ENCODE data around the gene GNAO1.

The GNAO1 gene

GRCh38 chr16:56289416-56289815 is 98.1 kb downstream of the GNAO1 start:
- no peak for DNase-seq (ENCODE audit: low read depth in 3 of 3)

GRCh38 chr16:56289862-56290261 is 98.6 kb downstream of the GNAO1 start:
- DNase-seq (ENCODE audit: low read depth in 3 of 3), result no peak

- DNase-seq (ENCODE audit: low read depth in 3 of 3), result no peak
Measured at GRCh38 chr16:56294014-56294413, 102.7 kb downstream of the GNAO1 start.

GRCh38 chr16:56294579-56294978 is 103.3 kb downstream of the GNAO1 start:
- DNase-seq (ENCODE audit: low read depth in 3 of 3), result no peak

- no peak for DNase-seq (ENCODE audit: low read depth in 3 of 3)
Measured at GRCh38 chr16:56295059-56295665, 103.9 kb downstream of the GNAO1 start.

- DNase-seq (ENCODE audit: low read depth in 3 of 3), result no peak
Measured at GRCh38 chr16:56295739-56296527, 104.6 kb downstream of the GNAO1 start.

GRCh38 chr16:56297684-56298083 is 106.4 kb downstream of the GNAO1 start:
- DNase-seq (ENCODE audit: low read depth in 3 of 3), result no peak

GRCh38 chr16:56298116-56298515 is 106.8 kb downstream of the GNAO1 start:
- no peak for DNase-seq (ENCODE audit: low read depth in 3 of 3)

- no peak for DNase-seq (ENCODE audit: low read depth in 3 of 3)
Measured at GRCh38 chr16:56298948-56299596, 107.8 kb downstream of the GNAO1 start.

- DNase-seq (ENCODE audit: low read depth in 3 of 3), result no peak
Measured at GRCh38 chr16:56300242-56300623, 108.9 kb downstream of the GNAO1 start.

GRCh38 chr16:56300891-56301850 is 109.9 kb downstream of the GNAO1 start:
- no peak for DNase-seq (ENCODE audit: low read depth in 3 of 3)

GRCh38 chr16:56302506-56302905 is 111.2 kb downstream of the GNAO1 start:
- DNase-seq (ENCODE audit: low read depth in 3 of 3), result no peak

- DNase-seq (ENCODE audit: low read depth in 3 of 3), result no peak
Measured at GRCh38 chr16:56303066-56303715, 111.9 kb downstream of the GNAO1 start.

- no peak for DNase-seq (ENCODE audit: low read depth in 3 of 3)
Measured at GRCh38 chr16:56303880-56304279, 112.6 kb downstream of the GNAO1 start.

- no peak for DNase-seq (ENCODE audit: low read depth in 3 of 3)
Measured at GRCh38 chr16:56305956-56306565, 114.8 kb downstream of the GNAO1 start.

GRCh38 chr16:56306690-56307533 is 115.6 kb downstream of the GNAO1 start:
- DNase-seq (ENCODE audit: low read depth in 3 of 3), result no peak

- no peak for DNase-seq (ENCODE audit: low read depth in 3 of 3)
Measured at GRCh38 chr16:56307534-56307873, 116.2 kb downstream of the GNAO1 start.

GRCh38 chr16:56309008-56309407 is 117.7 kb downstream of the GNAO1 start:
- no peak for DNase-seq (ENCODE audit: low read depth in 3 of 3)

- no peak for DNase-seq (ENCODE audit: low read depth in 3 of 3)
Measured at GRCh38 chr16:56310690-56311089, 119.4 kb downstream of the GNAO1 start.

Measured in stimulated activated CD4-positive, alpha-beta T cell treated with anti-CD3 and anti-CD28 coated beads, TNF-alpha, amount 100 ng/mL, for 4 hours (primary cell).